GM19351 (cell line): ENCODE measurements around the gene PODN.

Experiments used
- ATAC-seq: cut with Tn5 transposase; IDR thresholded peaks from one replicate; pipeline ENCODE4 v1.9.1; 2021; ENCODE audit warnings: mild to moderate bottlenecking, moderate library complexity; ENCODE audit not compliant: unreplicated experiment

PODN gene

GRCh38 chr1:53130598-53130877 lies 68.5 kb downstream of the PODN start:
- ATAC-seq, result no peak

GRCh38 chr1:53130878-53131589 lies 69.0 kb downstream of the PODN start:
- no peak for ATAC-seq

DNA sequence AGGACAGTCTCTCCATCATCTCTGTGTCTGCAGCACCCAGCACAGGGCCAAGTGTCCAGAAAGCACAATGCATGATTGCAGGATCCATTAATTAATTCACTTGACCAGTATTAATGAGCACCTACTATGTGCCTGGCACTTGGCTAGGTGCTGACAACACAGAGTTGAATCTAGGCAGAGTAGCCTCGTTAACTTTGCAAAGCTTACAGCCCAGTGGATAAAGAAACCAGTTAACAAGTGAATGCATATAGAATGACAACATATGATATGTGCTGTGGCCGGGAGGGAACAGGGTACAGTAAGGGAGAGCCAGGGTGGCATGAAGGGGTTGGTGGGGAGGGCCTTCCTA lies 69.6 kb downstream of the PODN start:
- ATAC-seq, result no peak

DNA sequence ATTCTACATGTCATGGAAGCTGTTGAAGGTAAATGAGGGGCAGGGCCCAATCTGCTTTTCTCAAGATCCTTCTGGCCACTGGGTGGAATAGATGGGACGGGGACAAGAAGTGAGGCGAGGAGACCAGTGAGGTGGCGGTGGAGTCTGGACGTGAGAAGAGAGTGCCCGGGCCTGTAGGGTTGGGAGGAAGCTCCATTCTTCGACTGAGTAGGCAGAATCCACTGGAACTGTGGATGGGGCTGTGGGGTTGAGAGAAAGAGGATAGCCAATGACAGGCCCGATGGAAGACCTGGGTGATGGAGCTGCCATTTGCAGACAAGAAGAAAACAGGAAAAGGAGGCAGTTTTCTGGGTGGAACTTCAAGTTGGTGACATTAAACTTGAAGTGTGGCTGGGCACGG lies 70.2 kb downstream of the PODN start:
- ATAC-seq, result no peak

DNA sequence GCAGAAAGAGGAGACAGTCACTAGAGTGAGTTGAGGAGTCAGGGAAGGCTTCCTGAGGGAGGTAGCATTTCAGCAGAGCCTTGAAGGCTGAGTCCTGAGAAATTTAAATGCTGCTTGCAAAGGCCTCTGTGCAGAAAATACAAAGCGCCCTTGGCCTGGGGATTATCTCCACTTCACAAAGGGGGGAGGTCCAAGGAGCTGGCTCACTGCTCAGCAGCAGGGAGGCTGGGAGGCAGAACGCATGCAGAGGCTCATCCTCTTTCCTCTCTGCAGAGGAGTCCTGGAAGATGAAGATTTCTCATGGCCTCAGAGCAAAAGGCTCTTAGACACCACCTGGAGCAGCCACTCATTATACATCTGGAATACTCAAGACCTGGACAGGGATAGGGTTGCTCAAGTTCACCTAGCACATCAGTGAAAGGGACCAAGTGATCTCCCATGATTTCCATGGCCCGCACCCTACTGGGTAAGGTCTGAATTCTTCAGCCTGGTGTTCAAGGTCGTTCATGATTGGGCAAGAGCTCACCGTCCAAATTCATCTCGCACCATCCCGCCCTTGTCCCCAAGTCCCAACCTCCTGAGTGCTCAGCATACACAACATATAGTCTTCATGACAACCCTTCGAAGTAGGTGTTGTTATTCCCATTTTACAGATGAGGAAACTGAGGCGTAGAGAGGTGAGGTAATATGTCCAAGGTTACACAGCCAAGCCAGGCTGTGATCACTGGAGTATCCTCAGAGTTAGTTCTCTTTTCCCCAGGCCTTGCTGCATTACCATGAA lies 71.4 kb downstream of the PODN start:
- no peak for ATAC-seq

GRCh38 chr1:53134042-53134485 lies 72.1 kb downstream of the PODN start:
- no peak for ATAC-seq
